RWPE1 (cell line): ENCODE data around the gene KRT7.
A peak's percentile ranks its signal among the peaks of the same experiment; 100 is the strongest.

ENCODE experiments used
- CTCF ChIA-PET: fragments of 350-600 bp; sonication (Branson Sonifier 250); formaldehyde crosslinking; extraction: SDS; loops from one replicate; lab custom pipeline; 2021; lab: Yijun Ruan, JAX
- POLR2A ChIA-PET: fragments of 400-600 bp; formaldehyde crosslinking; extraction: SDS; loops from one replicate; lab custom pipeline; 2020; ENCODE audit warnings: antibody characterized with exemption; ENCODE audit not compliant: low non-redundant PET; lab: Yijun Ruan, JAX
- DNase-seq: peaks from one replicate; pipeline ENCODE4 v3.0.0; 2012; ENCODE audit warnings: low spot score
- H3K27ac ChIP-seq: fragments of 450-650 bp; 2 replicates; pipeline ENCODE4 v1.5.1; 2017
- TF ChIP-seq, protein P1 (sequence below): fragments of 450-650 bp; conservative IDR thresholded peaks from 2 replicates; pipeline ENCODE4 v1.5.1; 2017; ENCODE audit warnings: low read depth, mild to moderate bottlenecking

The KRT7 gene

DNA sequence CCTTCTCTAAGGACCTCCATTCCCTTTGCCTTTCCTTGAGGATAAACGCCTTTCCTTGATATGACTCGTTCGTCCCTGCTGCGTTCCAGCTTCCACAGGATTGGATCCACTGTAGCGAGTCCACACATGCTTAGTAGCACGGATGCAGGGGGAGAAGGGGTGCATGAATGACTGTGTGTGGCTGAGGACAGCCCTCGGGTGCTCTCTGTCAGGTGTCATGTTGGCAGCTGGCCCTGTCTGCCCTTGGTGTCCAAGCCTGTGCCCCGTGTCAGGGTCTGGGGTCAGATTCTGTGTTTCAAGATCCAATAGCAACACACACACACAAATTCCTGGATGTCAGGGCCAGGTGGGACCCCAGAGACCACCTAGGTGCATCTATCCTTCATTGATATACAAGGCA lies 23.7 kb upstream of the KRT7 start:
- H3K27ac ChIP-seq, result peak overlapping the region; percentile 73
- no peak for DNase-seq
- TF ChIP-seq, protein P1, sequence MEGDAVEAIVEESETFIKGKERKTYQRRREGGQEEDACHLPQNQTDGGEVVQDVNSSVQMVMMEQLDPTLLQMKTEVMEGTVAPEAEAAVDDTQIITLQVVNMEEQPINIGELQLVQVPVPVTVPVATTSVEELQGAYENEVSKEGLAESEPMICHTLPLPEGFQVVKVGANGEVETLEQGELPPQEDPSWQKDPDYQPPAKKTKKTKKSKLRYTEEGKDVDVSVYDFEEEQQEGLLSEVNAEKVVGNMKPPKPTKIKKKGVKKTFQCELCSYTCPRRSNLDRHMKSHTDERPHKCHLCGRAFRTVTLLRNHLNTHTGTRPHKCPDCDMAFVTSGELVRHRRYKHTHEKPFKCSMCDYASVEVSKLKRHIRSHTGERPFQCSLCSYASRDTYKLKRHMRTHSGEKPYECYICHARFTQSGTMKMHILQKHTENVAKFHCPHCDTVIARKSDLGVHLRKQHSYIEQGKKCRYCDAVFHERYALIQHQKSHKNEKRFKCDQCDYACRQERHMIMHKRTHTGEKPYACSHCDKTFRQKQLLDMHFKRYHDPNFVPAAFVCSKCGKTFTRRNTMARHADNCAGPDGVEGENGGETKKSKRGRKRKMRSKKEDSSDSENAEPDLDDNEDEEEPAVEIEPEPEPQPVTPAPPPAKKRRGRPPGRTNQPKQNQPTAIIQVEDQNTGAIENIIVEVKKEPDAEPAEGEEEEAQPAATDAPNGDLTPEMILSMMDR, result no peak
- POLR2A ChIA-PET, result interaction anchor here (1.8 kb wide), 1 partner anchor 20 kb away, joined by 4 read pairs; no protein-coding TSS in a partner anchor
- CTCF ChIA-PET, result interaction anchor here (0.6 to 1.8 kb wide), 2 partner anchors 34 to 89 kb away, joined by 3 to 5 read pairs; no protein-coding TSS in a partner anchor

DNA sequence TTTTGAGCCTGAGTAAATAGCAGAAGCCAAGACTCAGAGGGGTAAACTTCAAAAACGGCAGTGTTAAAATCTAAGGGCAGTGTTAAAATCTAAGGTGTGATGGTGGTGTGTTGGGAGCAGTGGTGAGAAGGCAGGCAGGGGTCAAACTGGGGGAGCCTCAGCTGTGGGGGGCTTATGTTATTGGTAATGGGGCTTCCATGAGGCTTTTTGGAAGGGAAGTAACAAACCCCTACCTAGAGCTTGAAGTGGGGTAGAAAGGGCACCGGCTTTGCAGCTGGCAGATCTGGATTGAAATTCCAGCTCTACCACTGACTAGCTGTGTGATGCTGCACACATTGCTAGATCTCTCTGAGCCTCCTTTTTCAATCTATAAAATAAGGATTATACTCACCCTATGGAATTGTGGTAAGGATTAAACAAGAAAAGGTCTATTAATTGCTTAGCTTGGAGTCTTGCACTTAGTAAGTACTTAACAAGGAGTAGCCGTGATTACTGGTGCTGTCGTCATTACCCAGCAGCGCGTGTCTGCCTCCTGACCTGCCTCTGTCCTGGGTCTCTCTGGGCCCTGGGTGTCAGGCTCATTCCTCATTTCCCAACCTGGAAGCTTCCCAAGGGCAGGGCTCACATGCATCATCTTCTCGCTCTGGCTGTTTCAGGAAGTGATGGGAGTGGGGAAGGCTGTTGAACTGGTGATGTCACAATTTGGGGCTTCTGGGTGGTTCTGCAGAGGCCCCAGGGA lies 22.7 kb upstream of the KRT7 start:
- ChIA-PET POLR2A (no interaction called here), CTCF (interaction anchor here (1.2 to 1.6 kb wide), 2 partner anchors 21 to 54 kb away, joined by 5 read pairs; no protein-coding TSS in a partner anchor)
- TF ChIP-seq, protein P1, result no peak
- H3K27ac ChIP-seq, result peak overlapping the region; percentile 78
- DNase-seq, result peak; percentile 69

DNA sequence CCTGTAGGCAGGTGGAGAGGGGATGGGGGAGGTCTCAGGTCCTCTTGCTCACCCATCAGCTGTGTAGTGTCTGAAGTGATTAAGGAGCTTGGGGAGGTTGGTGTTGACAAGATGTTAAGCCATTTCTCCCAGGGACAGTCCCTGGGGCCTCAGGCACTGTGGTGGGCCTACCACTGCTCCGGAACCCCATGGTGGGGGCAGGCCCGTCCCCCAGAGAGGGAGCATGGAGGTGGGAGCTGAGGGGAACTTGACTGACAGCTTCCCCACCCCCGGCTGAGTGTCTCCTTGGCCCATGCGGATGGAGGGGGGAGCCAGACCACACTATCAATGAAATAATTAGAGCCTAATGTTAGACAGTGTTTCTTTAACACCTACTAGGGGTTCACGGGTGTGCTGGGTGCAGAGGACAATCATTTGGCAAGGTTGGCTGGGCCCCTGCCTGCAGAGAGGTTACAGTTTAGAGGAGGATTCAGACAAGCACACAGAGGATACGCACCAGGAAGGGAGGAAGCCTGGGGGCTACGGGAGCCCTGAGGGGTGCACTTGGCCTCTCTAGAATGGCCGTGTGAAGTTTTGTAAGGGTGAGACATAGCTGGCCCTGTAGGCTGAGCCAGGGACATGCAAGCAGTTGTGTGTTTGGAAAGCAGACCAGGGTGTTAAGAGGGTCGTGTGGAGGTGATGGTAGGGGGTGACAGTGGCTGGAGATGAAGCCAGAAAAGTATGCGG lies 22.0 kb upstream of the KRT7 start:
- peak overlapping the region; percentile 78 for H3K27ac ChIP-seq
- ChIA-PET CTCF (interaction anchor here (0.6 to 1.6 kb wide), 3 partner anchors 21 to 1486 kb away, joined by 5 to 7 read pairs (median 5); no protein-coding TSS in a partner anchor), POLR2A (no interaction called here)
- no peak for DNase-seq
- TF ChIP-seq, protein P1, result no peak

DNA sequence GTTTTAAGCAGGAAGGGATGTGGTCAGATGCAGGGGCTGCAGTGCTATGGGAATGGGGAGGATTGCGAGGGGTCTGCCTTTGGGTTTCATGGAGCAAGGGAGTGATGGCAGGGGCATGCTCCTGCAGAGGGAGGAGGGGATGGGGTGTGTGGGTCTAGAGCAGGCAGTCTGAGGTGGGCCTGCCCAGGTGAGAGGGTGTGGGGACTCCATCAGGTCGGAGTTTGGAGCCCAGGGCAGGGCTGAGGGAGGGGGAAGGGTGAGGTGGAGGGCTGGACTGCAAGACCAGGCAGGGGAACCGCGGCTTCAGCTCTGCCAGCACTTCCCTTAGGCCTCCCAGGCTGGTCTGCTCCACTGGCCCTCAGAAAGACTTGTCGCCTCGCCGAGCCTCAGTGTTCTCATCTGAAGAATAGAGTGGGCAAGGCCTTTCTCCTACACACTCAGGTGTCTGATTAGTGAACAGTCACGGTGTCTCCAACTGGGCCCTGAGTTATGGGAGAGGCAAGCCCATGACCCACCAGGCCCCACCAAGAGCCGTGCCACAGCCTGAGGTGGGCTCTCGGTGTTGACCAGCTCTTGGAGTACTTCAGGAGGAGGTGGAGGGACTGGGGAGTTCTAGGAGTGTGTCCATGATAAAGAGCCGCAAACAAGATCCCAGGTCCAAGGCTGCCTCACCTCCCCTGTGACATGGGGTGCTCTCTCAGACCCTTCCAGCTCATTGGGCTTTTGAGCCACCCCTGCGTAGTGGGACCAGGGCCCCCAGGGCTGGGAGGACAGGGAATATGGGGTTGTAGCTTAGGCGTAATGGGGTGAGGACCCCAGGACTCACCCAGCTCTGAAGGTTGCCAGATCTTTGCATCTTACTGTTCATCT lies 21.1 kb upstream of the KRT7 start:
- TF ChIP-seq, protein P1, result no peak
- ChIA-PET POLR2A (no interaction called here), CTCF (interaction anchor here (0.6 to 1.9 kb wide), 3 partner anchors 9 to 116 kb away, joined by 3 to 7 read pairs (median 5); no protein-coding TSS in a partner anchor)
- peak overlapping the region; percentile 78 for H3K27ac ChIP-seq
- DNase-seq, result no peak

DNA sequence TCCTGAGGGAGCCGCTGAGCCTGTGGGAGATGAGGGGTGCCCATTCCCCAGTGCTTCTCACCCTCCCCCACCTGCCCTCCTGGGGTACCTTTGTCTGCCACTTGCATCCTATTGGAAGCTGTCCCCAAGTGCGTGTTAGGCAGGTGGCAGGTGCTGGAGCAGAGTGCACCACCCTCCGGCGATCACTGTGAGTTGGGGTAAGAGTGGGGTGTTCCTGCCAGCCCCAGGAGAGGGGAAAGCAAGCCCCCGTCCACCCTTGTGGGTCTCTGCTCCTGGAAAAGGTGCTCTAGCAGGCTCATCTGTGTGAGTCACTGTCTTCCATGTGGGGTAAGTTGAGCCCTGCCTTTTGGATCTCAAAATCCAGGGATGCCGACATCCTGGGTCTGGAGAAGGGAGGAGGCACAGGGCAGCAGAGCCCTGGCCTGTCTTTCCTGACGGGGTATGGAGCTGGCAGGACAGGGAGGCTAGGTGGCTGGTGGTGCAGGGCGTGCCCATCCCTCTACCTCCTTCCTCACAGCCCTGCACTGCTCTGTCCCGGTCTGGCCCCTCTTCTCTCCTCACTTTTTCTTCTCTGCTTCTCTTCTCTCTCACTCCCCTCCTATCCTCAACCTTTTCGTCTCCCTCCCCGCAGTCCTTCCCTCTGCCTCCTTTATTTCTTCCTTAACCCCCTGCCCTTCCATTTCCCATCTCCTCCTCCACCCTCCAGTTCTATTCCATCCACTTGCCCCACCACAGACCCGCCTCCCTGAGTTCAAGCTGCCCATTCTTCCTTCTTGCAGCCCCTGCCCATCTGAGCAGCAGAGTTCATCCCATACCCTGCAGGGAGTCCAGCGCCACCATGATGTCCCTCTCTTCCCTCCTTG lies 20.1 kb upstream of the KRT7 start:
- no peak for DNase-seq
- ChIA-PET POLR2A (no interaction called here), CTCF (interaction anchor here (0.6 to 1.9 kb wide), 16 partner anchors 11 to 178 kb away, joined by 3 to 7 read pairs (median 4); no protein-coding TSS in a partner anchor)
- H3K27ac ChIP-seq, result peak overlapping the region; percentile 78
- TF ChIP-seq, protein P1, result no peak
